ENCODE data around the gene FAM200C. TPM values are rescaled to one million over a fixed set of nuclear protein-coding genes. Genes with fewer than 3 reads are reported as not detected.

Gene FAM200C
- total RNA-seq, 1 donor from 2014 or later = 13.0 TPM

- H3K4me3 ChIP-seq (ENCODE audit: low read length in 3 of 3) = no peak overlapping the region
- H3K36me3 ChIP-seq (ENCODE audit: control insufficient read depth in 3 of 3, insufficient read depth in 3 of 3, low read length in 3 of 3) = no peaks in the 10 kb centered on the region
- no peaks in the 10 kb centered on the region for H3K27me3 ChIP-seq (ENCODE audit: control insufficient read depth in 3 of 3, insufficient read depth in 3 of 3, low read length in 3 of 3)
- H3K27ac ChIP-seq (ENCODE audit: low read depth, low read length) = no peak overlapping the region
- peaks cover 0 to 2% (median 0%) of the 10 kb centered on the region in 3 donors for H3K9me3 ChIP-seq (ENCODE audit: control insufficient read depth in 3 of 3, low read length in 3 of 3)
- no peak overlapping the region for H3K9ac ChIP-seq (ENCODE audit: low read depth in 1 of 3, low read length in 3 of 3)
- peaks cover 0 to 3% (median 0%) of the 10 kb centered on the region in 3 donors for H3K4me1 ChIP-seq (ENCODE audit: control insufficient read depth in 3 of 3, insufficient read depth in 3 of 3, low read length in 3 of 3)
Observed at GRCh38 chr5:160385496-160385895, 14.4 kb downstream of the FAM200C start.

- no peaks in the 10 kb centered on the region for H3K36me3 ChIP-seq (ENCODE audit: control insufficient read depth in 3 of 3, insufficient read depth in 3 of 3, low read length in 3 of 3)
- peaks cover 0 to 2% (median 0%) of the 10 kb centered on the region in 3 donors for H3K9me3 ChIP-seq (ENCODE audit: control insufficient read depth in 3 of 3, low read length in 3 of 3)
- H3K9ac ChIP-seq (ENCODE audit: low read depth in 1 of 3, low read length in 3 of 3) = no peak overlapping the region
- H3K27ac ChIP-seq (ENCODE audit: low read depth, low read length) = no peak overlapping the region
- peaks cover 0 to 3% (median 0%) of the 10 kb centered on the region in 3 donors for H3K4me1 ChIP-seq (ENCODE audit: control insufficient read depth in 3 of 3, insufficient read depth in 3 of 3, low read length in 3 of 3)
- H3K4me3 ChIP-seq (ENCODE audit: low read length in 3 of 3) = no peak overlapping the region
- H3K27me3 ChIP-seq (ENCODE audit: control insufficient read depth in 3 of 3, insufficient read depth in 3 of 3, low read length in 3 of 3) = no peaks in the 10 kb centered on the region
Observed at GRCh38 chr5:160384681-160385080, 15.2 kb downstream of the FAM200C start.

DNA sequence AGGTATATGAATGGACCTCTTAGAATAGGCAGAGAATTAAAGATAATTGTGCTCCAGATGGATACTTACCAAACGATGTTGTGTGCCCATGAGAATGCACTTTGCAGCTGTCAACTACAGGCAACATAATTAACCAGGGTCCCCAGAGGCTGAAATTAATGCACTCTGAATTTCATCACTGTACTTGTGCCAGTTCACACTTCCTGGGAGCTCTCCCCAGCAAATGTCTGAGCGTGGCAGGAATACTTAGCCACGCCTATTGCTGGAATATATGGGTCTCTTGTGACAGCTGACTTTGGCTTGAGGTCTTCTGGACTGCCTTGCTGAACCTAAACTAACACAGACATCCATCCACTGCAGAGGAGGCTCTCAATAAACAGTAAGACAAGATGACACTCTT, 17.5 kb downstream of the FAM200C start:
- H3K9ac ChIP-seq (ENCODE audit: low read depth in 1 of 3, low read length in 3 of 3) = no peak overlapping the region
- no peak overlapping the region for H3K27ac ChIP-seq (ENCODE audit: low read depth, low read length)
- no peaks in the 10 kb centered on the region for H3K36me3 ChIP-seq (ENCODE audit: control insufficient read depth in 3 of 3, insufficient read depth in 3 of 3, low read length in 3 of 3)
- no peaks in the 10 kb centered on the region for H3K27me3 ChIP-seq (ENCODE audit: control insufficient read depth in 3 of 3, insufficient read depth in 3 of 3, low read length in 3 of 3)
- peaks cover 0 to 5% (median 0%) of the 10 kb centered on the region in 3 donors for H3K4me1 ChIP-seq (ENCODE audit: control insufficient read depth in 3 of 3, insufficient read depth in 3 of 3, low read length in 3 of 3)
- peaks cover 0 to 2% (median 0%) of the 10 kb centered on the region in 3 donors for H3K9me3 ChIP-seq (ENCODE audit: control insufficient read depth in 3 of 3, low read length in 3 of 3)
- H3K4me3 ChIP-seq (ENCODE audit: low read length in 3 of 3) = no peak overlapping the region

- no peak overlapping the region for H3K4me3 ChIP-seq (ENCODE audit: low read length in 3 of 3)
- no peaks in the 10 kb centered on the region for H3K36me3 ChIP-seq (ENCODE audit: control insufficient read depth in 3 of 3, insufficient read depth in 3 of 3, low read length in 3 of 3)
- no peak overlapping the region for H3K27ac ChIP-seq (ENCODE audit: low read depth, low read length)
- no peak overlapping the region for H3K9ac ChIP-seq (ENCODE audit: low read depth in 1 of 3, low read length in 3 of 3)
- H3K4me1 ChIP-seq (ENCODE audit: control insufficient read depth in 3 of 3, insufficient read depth in 3 of 3, low read length in 3 of 3) = peaks cover 0 to 5% (median 0%) of the 10 kb centered on the region in 3 donors
- no peaks in the 10 kb centered on the region for H3K27me3 ChIP-seq (ENCODE audit: control insufficient read depth in 3 of 3, insufficient read depth in 3 of 3, low read length in 3 of 3)
- peaks cover 0 to 2% (median 0%) of the 10 kb centered on the region in 3 donors for H3K9me3 ChIP-seq (ENCODE audit: control insufficient read depth in 3 of 3, low read length in 3 of 3)
Observed at GRCh38 chr5:160380041-160380440, 19.8 kb downstream of the FAM200C start.

DNA sequence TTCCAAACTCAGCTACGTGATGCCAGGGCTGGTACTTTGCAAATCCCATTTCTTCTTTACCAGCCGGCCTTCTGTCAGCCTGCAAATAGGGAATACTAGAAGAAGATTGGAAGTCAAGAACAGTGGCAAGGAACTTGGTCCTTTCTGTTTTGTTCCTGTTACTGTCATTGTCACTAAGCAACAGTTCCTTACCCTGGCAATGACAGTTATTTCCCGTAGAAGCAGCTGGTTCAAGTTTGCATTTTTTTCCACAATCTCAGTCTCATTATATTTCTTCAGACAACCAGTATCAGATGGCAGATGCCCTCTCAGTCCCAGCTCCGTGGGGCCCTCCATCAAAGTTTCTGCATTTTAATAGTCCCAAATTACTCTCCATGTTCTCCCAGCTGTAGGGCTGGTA, 20.3 kb downstream of the FAM200C start:
- H3K9me3 ChIP-seq (ENCODE audit: control insufficient read depth in 3 of 3, low read length in 3 of 3) = no peaks in the 10 kb centered on the region
- no peak overlapping the region for H3K4me3 ChIP-seq (ENCODE audit: low read length in 3 of 3)
- no peaks in the 10 kb centered on the region for H3K36me3 ChIP-seq (ENCODE audit: control insufficient read depth in 3 of 3, insufficient read depth in 3 of 3, low read length in 3 of 3)
- H3K27me3 ChIP-seq (ENCODE audit: control insufficient read depth in 3 of 3, insufficient read depth in 3 of 3, low read length in 3 of 3) = peaks cover 0 to 4% (median 0%) of the 10 kb centered on the region in 3 donors
- H3K27ac ChIP-seq (ENCODE audit: low read depth, low read length) = no peak overlapping the region
- no peak overlapping the region for H3K9ac ChIP-seq (ENCODE audit: low read depth in 1 of 3, low read length in 3 of 3)
- peaks cover 0 to 5% (median 0%) of the 10 kb centered on the region in 3 donors for H3K4me1 ChIP-seq (ENCODE audit: control insufficient read depth in 3 of 3, insufficient read depth in 3 of 3, low read length in 3 of 3)

DNA sequence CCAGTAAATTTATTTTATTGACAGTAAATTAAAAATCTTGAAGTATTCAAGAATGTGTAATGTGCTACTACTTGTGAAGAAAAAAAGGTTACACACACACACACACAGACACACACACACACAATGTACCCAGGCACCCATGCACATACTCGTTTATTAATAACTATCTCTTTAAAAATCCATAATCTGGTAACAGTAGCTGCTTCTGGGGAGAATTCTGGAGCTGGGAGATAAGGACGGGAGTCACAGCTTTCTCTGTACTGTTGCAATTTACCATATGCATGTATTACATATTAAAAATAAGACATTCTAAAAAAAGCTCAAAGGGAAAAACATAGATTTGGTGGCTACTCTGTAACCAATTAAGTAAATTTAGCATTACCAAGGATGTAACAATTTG, 21.5 kb downstream of the FAM200C start:
- H3K36me3 ChIP-seq (ENCODE audit: control insufficient read depth in 3 of 3, insufficient read depth in 3 of 3, low read length in 3 of 3) = no peaks in the 10 kb centered on the region
- H3K4me1 ChIP-seq (ENCODE audit: control insufficient read depth in 3 of 3, insufficient read depth in 3 of 3, low read length in 3 of 3) = peaks cover 0 to 5% (median 0%) of the 10 kb centered on the region in 3 donors
- H3K27ac ChIP-seq (ENCODE audit: low read depth, low read length) = no peak overlapping the region
- H3K9ac ChIP-seq (ENCODE audit: low read depth in 1 of 3, low read length in 3 of 3) = no peak overlapping the region
- H3K27me3 ChIP-seq (ENCODE audit: control insufficient read depth in 3 of 3, insufficient read depth in 3 of 3, low read length in 3 of 3) = peaks cover 0 to 6% (median 0%) of the 10 kb centered on the region in 3 donors
- no peak overlapping the region for H3K4me3 ChIP-seq (ENCODE audit: low read length in 3 of 3)
- H3K9me3 ChIP-seq (ENCODE audit: control insufficient read depth in 3 of 3, low read length in 3 of 3) = no peaks in the 10 kb centered on the region

- H3K36me3 ChIP-seq (ENCODE audit: control insufficient read depth in 3 of 3, insufficient read depth in 3 of 3, low read length in 3 of 3) = no peaks in the 10 kb centered on the region
- H3K27ac ChIP-seq (ENCODE audit: low read depth, low read length) = no peak overlapping the region
- H3K9me3 ChIP-seq (ENCODE audit: control insufficient read depth in 3 of 3, low read length in 3 of 3) = no peaks in the 10 kb centered on the region
- no peak overlapping the region for H3K9ac ChIP-seq (ENCODE audit: low read depth in 1 of 3, low read length in 3 of 3)
- peaks cover 0 to 6% (median 0%) of the 10 kb centered on the region in 3 donors for H3K27me3 ChIP-seq (ENCODE audit: control insufficient read depth in 3 of 3, insufficient read depth in 3 of 3, low read length in 3 of 3)
- H3K4me3 ChIP-seq (ENCODE audit: low read length in 3 of 3) = no peak overlapping the region
- peaks cover 0 to 5% (median 0%) of the 10 kb centered on the region in 3 donors for H3K4me1 ChIP-seq (ENCODE audit: control insufficient read depth in 3 of 3, insufficient read depth in 3 of 3, low read length in 3 of 3)
Observed at GRCh38 chr5:160377651-160378050, 22.2 kb downstream of the FAM200C start.

DNA sequence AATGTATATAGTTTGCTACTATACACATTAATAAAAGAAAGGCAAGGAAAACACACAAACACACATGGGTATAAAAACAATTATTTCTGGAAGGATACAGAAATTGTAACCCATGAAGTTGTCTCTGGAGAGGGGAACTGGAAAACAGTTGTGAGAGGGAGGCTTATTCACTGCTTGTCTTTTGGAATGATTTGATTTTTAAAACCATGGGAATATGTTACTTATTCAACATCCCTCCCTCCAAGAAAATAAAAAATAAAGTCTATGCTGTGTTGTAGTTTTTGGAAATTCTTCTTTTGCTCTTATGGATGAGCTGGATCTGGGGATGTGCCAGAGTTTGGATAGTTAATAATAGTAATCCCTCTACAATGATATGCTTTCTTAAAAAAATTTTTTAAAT, 23.4 kb downstream of the FAM200C start:
- Histone ChIP-seq H3K27ac (ENCODE audit: low read depth, low read length) (no peak overlapping the region), H3K4me3 (ENCODE audit: low read length in 3 of 3) (no peak overlapping the region)

GRCh38 chr5:160375701-160376100, 24.2 kb downstream of the FAM200C start:
- no peak overlapping the region for H3K27ac ChIP-seq (ENCODE audit: low read depth, low read length)
- peaks cover 0 to 6% (median 3%) of the 10 kb centered on the region in 3 donors for H3K27me3 ChIP-seq (ENCODE audit: control insufficient read depth in 3 of 3, insufficient read depth in 3 of 3, low read length in 3 of 3)
- no peaks in the 10 kb centered on the region for H3K9me3 ChIP-seq (ENCODE audit: control insufficient read depth in 3 of 3, low read length in 3 of 3)
- H3K4me1 ChIP-seq (ENCODE audit: control insufficient read depth in 3 of 3, insufficient read depth in 3 of 3, low read length in 3 of 3) = peaks cover under 1 to 6% (median 2%) of the 10 kb centered on the region in 3 donors
- H3K36me3 ChIP-seq (ENCODE audit: control insufficient read depth in 3 of 3, insufficient read depth in 3 of 3, low read length in 3 of 3) = no peaks in the 10 kb centered on the region
- no peak overlapping the region for H3K4me3 ChIP-seq (ENCODE audit: low read length in 3 of 3)
- H3K9ac ChIP-seq (ENCODE audit: low read depth in 1 of 3, low read length in 3 of 3) = no peak overlapping the region

More for the DNA sequence above, 23.4 kb downstream of the FAM200C start:
- no peaks in the 10 kb centered on the region for H3K36me3 ChIP-seq (ENCODE audit: control insufficient read depth in 3 of 3, insufficient read depth in 3 of 3, low read length in 3 of 3)
- H3K9ac ChIP-seq (ENCODE audit: low read depth in 1 of 3, low read length in 3 of 3) = no peak overlapping the region
- H3K27me3 ChIP-seq (ENCODE audit: control insufficient read depth in 3 of 3, insufficient read depth in 3 of 3, low read length in 3 of 3) = peaks cover 0 to 6% (median 3%) of the 10 kb centered on the region in 3 donors
- H3K9me3 ChIP-seq (ENCODE audit: control insufficient read depth in 3 of 3, low read length in 3 of 3) = no peaks in the 10 kb centered on the region
- H3K4me1 ChIP-seq (ENCODE audit: control insufficient read depth in 3 of 3, insufficient read depth in 3 of 3, low read length in 3 of 3) = peaks cover 0 to 3% (median 0%) of the 10 kb centered on the region in 3 donors

- no peak overlapping the region for H3K27ac ChIP-seq (ENCODE audit: low read depth, low read length)
- no peak overlapping the region for H3K9ac ChIP-seq (ENCODE audit: low read depth in 1 of 3, low read length in 3 of 3)
- no peaks in the 10 kb centered on the region for H3K9me3 ChIP-seq (ENCODE audit: control insufficient read depth in 3 of 3, low read length in 3 of 3)
- no peaks in the 10 kb centered on the region for H3K36me3 ChIP-seq (ENCODE audit: control insufficient read depth in 3 of 3, insufficient read depth in 3 of 3, low read length in 3 of 3)
- H3K27me3 ChIP-seq (ENCODE audit: control insufficient read depth in 3 of 3, insufficient read depth in 3 of 3, low read length in 3 of 3) = peaks cover 0 to 6% (median 3%) of the 10 kb centered on the region in 3 donors
- peaks cover 2 to 9% (median 6%) of the 10 kb centered on the region in 3 donors for H3K4me1 ChIP-seq (ENCODE audit: control insufficient read depth in 3 of 3, insufficient read depth in 3 of 3, low read length in 3 of 3)
- H3K4me3 ChIP-seq (ENCODE audit: low read length in 3 of 3) = no peak overlapping the region
Observed at GRCh38 chr5:160375166-160375565, 24.7 kb downstream of the FAM200C start.
